ENCODE results near the gene CASP5. TPM values are rescaled to one million over a fixed set of nuclear protein-coding genes. Genes with fewer than 3 reads are reported as not detected.
"Not testable (repeated sequence)": the region's sequence is repeated elsewhere in the genome, so short reads cannot be mapped to it uniquely, and the experiment has no call there.

Gene CASP5
- polyA plus RNA-seq, 3 donors: 2.3 to 6.4 (median 4.4) TPM

- no peaks in the 10 kb centered on the region for H3K79me2 ChIP-seq (ENCODE audit: insufficient read depth, low read length)
- peaks cover 26 to 28% of the 10 kb centered on the region in 2 donors for H3K4me1 ChIP-seq (ENCODE audit: control insufficient read depth in 1 of 2, insufficient read depth in 2 of 2, low read length in 2 of 2)
- peak in 1 of 3 donors; percentile 33 for DNase-seq
- intact Hi-C loops (cut with micrococcal nuclease): loop anchor here in 1 of 2 donors (1.0 kb wide), 1 partner anchor 10 kb away; no protein-coding TSS in a partner anchor
- Mint-ChIP-seq H3K9me3 (no peaks in the 10 kb centered on the region), H3K4me3 (peak overlapping the region; percentile 18 to 70), H3K27me3 (ENCODE audit: low read depth in 3 of 3) (no peaks in the 10 kb centered on the region), H3K27ac (peak overlapping the region; percentile 74 to 96 (median 88)), H3K36me3 (no peaks in the 10 kb centered on the region), H3K4me1 (peaks cover 24% of the 10 kb centered on the region)
- H3K9ac ChIP-seq (ENCODE audit: insufficient read depth, low read length, poor library complexity, severe bottlenecking): no peak overlapping the region
- H3K27ac ChIP-seq (ENCODE audit: low read depth in 1 of 2, low read length in 2 of 2): peak overlapping the region; percentile 20 to 66
- H3K9me3 ChIP-seq (replicated peaks in 1 of 2; ENCODE audit: control insufficient read depth in 1 of 2, insufficient read depth in 1 of 2, low read length in 2 of 2): no peaks in the 10 kb centered on the region
- no peaks in the 10 kb centered on the region for H3K27me3 ChIP-seq (ENCODE audit: control insufficient read depth in 2 of 2, insufficient read depth in 2 of 2, low read length in 2 of 2)
- H3K4me3 ChIP-seq (replicated peaks in 1 of 3; ENCODE audit: low read depth in 2 of 3, low read length in 3 of 3): peak overlapping the region in 1 of 3 experiments; percentile 23
- no peak overlapping the region for H2AFZ ChIP-seq (ENCODE audit: insufficient read depth, low read depth, low read length, poor library complexity, severe bottlenecking)
- peak overlapping the region; percentile 30 for H3K4me2 ChIP-seq (replicated peaks; ENCODE audit: extremely low read depth, low read length, poor library complexity, severe bottlenecking)
- WGBS (ENCODE audit: insufficient coverage): 67% methylated on average over 2 of the region's 4 CpGs
- no peaks in the 10 kb centered on the region for H3K36me3 ChIP-seq (replicated peaks in 1 of 2; ENCODE audit: control insufficient read depth in 1 of 2, insufficient read depth in 2 of 2, low read length in 2 of 2)
- no peaks in the 10 kb centered on the region for H4K20me1 ChIP-seq (ENCODE audit: insufficient read depth, low read length)
- no peak for TF ChIP-seq CTCF (IDR thresholded peaks at IDR 0.05)
These were observed 48.2 kb upstream of the CASP5 start for GRCh38 chr11:105071089-105071732.

GRCh38 chr11:105070306-105070705 is 47.3 kb upstream of the CASP5 start:
- 69% methylated on average over 4 of the region's 4 CpGs for WGBS (ENCODE audit: insufficient coverage)
- H3K27ac Mint-ChIP-seq: peak overlapping the region; percentile 54 to 96 (median 76)
- H3K27ac ChIP-seq (ENCODE audit: low read depth in 1 of 2, low read length in 2 of 2): peak overlapping the region; percentile 38 to 66

DNA sequence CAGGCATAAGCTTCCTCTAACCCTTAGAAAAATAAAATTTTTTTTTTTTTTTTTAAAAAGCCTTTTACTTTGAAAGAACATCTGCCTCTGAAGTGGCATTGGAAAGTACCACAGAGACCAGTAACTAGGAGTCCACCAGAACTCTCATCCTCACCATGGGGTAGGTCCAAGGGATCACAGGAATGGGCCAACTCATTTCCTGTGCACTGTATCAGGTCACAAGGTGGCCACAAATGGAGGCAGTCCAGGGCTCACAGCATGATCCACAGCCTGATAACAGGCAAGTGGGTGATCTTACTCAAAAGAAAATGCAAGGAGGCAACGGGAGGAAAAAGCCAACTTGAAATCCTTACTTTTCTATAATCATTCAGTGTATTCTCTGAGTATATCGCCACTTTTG is 46.8 kb upstream of the CASP5 start:
- H2AFZ ChIP-seq (ENCODE audit: insufficient read depth, low read depth, low read length, poor library complexity, severe bottlenecking); H3K36me3 ChIP-seq (replicated peaks in 1 of 2; ENCODE audit: control insufficient read depth in 1 of 2, insufficient read depth in 2 of 2, low read length in 2 of 2); H3K9me3 ChIP-seq (replicated peaks in 1 of 2; ENCODE audit: control insufficient read depth in 1 of 2, insufficient read depth in 1 of 2, low read length in 2 of 2); H3K79me2 ChIP-seq (ENCODE audit: insufficient read depth, low read length); H3K9ac ChIP-seq (ENCODE audit: insufficient read depth, low read length, poor library complexity, severe bottlenecking); H3K4me3 Mint-ChIP-seq; H3K27me3 ChIP-seq (ENCODE audit: control insufficient read depth in 2 of 2, insufficient read depth in 2 of 2, low read length in 2 of 2); H3K4me3 ChIP-seq (replicated peaks in 1 of 3; ENCODE audit: low read depth in 2 of 3, low read length in 3 of 3); intact Hi-C loops (cut with micrococcal nuclease); H4K20me1 ChIP-seq (ENCODE audit: insufficient read depth, low read length); H3K36me3 Mint-ChIP-seq; H3K4me2 ChIP-seq (replicated peaks; ENCODE audit: extremely low read depth, low read length, poor library complexity, severe bottlenecking); H3K27me3 Mint-ChIP-seq (ENCODE audit: low read depth in 3 of 3); H3K9me3 Mint-ChIP-seq: not testable (repeated sequence)
- Histone ChIP-seq H3K4me1 (ENCODE audit: control insufficient read depth in 1 of 2, insufficient read depth in 2 of 2, low read length in 2 of 2) (peaks cover 26 to 28% of the 10 kb centered on the region in 2 donors), H3K27ac (ENCODE audit: low read depth in 1 of 2, low read length in 2 of 2) (peak overlapping the region in 1 of 2 donors; percentile 66)
- Mint-ChIP-seq H3K27ac (peak overlapping the region in 2 of 7 donors; percentile 38 to 96), H3K4me1 (peaks cover 24% of the 10 kb centered on the region)
- WGBS (ENCODE audit: insufficient coverage): no CpG with 5 or more reads among the region's 2 CpGs
- peak in 1 of 3 donors; percentile 21 for DNase-seq

More at GRCh38 chr11:105070306-105070705, 47.3 kb upstream of the CASP5 start:
- H2AFZ ChIP-seq (ENCODE audit: insufficient read depth, low read depth, low read length, poor library complexity, severe bottlenecking): no peak overlapping the region
- intact Hi-C loops (cut with micrococcal nuclease): no loop called here
- DNase-seq: peak; percentile 23 to 61 (median 36)
- no peak for TF ChIP-seq CTCF (IDR thresholded peaks at IDR 0.05)
- H3K4me2 ChIP-seq (replicated peaks; ENCODE audit: extremely low read depth, low read length, poor library complexity, severe bottlenecking): no peak overlapping the region
- no peaks in the 10 kb centered on the region for H3K36me3 ChIP-seq (replicated peaks in 1 of 2; ENCODE audit: control insufficient read depth in 1 of 2, insufficient read depth in 2 of 2, low read length in 2 of 2)
- H3K9me3 ChIP-seq (replicated peaks in 1 of 2; ENCODE audit: control insufficient read depth in 1 of 2, insufficient read depth in 1 of 2, low read length in 2 of 2): no peaks in the 10 kb centered on the region
- Mint-ChIP-seq H3K4me3 (no peak overlapping the region), H3K36me3 (no peaks in the 10 kb centered on the region), H3K9me3 (no peaks in the 10 kb centered on the region), H3K4me1 (peaks cover 24% of the 10 kb centered on the region), H3K27me3 (ENCODE audit: low read depth in 3 of 3) (no peaks in the 10 kb centered on the region)
- H3K4me1 ChIP-seq (ENCODE audit: control insufficient read depth in 1 of 2, insufficient read depth in 2 of 2, low read length in 2 of 2): peaks cover 26 to 28% of the 10 kb centered on the region in 2 donors
- no peaks in the 10 kb centered on the region for H3K27me3 ChIP-seq (ENCODE audit: control insufficient read depth in 2 of 2, insufficient read depth in 2 of 2, low read length in 2 of 2)
- H3K4me3 ChIP-seq (replicated peaks in 1 of 3; ENCODE audit: low read depth in 2 of 3, low read length in 3 of 3): no peak overlapping the region
- H3K79me2 ChIP-seq (ENCODE audit: insufficient read depth, low read length): no peaks in the 10 kb centered on the region
- no peaks in the 10 kb centered on the region for H4K20me1 ChIP-seq (ENCODE audit: insufficient read depth, low read length)
- H3K9ac ChIP-seq (ENCODE audit: insufficient read depth, low read length, poor library complexity, severe bottlenecking): no peak overlapping the region

All from CD14-positive monocyte (primary cell).